DMS53 treated with DMSO at 0.1 percent for 48 hours (cell line): ENCODE data around the gene MAP3K20.
"Not testable (repeated sequence)": the region's sequence is repeated elsewhere in the genome, so short reads cannot be mapped to it uniquely, and the experiment has no call there.

Experiments used
- DNase-seq: peaks from one replicate; lab custom pipeline; 2025; ENCODE audit not compliant: unreplicated experiment; lab: John Stamatoyannopoulos, UW

The MAP3K20 gene

DNA sequence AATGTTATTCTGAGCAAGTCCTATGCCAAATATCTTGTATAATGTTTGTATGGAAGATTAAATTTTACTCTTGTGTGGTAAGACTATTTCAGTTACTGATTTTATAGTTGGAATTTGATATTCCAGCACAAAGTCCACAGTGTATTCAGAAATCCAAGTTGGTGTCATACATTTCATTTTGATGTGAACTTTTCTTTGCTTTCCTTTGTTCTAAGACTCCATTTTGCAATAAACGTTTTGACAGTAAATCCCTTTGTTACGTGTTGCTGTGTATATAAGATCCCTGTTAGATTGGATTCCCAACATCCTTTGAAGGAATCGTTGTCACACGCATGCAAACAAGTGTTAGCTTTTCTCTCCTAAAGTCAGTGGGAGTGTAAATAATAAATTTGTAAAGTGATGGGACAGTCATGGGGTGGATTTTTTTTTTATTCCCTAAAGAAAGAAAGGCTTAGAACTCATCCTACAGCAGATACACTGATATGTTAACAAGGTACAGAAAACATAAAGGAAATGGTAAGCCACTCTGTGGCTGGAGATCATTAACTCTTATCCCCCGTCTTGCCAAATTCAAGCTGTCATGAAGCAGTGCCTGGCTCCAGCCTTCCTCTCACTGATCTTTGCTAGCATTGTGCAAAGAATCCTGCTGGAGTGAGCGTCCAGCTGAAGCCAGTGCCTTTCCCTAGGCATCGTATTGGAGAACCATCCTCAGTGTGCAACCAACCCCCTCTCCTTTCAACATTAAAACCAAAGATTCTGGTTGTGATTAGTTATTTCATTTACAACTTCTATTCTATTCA lies 151.5 kb downstream of the MAP3K20 start:
- DNase-seq, result no peak

DNA sequence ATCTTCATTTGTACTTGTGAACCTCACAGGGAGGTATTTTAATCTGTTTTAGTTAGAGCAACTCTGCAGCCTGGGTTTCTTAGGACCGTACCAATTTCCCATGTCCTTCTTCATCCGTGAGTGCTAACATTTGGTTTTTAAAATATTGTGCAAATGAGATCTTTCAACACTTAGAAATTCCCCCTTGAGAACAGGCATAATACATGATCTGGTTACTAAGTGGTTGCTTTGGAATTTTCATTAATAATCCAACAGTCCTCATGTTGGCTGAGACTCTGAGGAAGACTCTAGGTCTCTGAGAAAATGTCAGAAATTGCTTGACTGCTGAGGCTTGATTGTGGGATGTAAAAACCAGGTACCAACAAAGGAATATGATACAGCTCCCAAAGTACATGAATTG lies 153.4 kb downstream of the MAP3K20 start:
- no peak for DNase-seq

DNA sequence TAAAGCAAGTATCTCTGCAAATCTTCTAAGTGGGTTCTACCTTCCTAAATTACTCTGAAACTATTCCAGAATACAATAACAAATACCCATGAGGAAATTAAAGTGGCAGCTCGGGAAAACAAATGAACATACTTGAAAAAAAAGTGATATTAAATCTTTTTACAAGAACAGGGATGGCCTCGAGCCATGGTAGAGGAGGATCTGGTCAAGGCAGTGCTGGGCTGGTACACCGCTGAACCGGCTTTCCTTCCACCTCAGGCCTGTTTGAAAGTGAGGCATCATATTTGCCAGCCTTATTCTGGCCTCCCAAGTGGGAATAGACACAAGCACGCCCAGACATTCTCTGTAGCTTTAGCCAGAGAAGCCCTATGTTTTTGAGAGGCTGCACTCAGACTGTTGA lies 154.5 kb downstream of the MAP3K20 start:
- no peak for DNase-seq

- peak; percentile 86 for DNase-seq
Measured at GRCh38 chr2:173231042-173231441, 155.4 kb downstream of the MAP3K20 start.

DNA sequence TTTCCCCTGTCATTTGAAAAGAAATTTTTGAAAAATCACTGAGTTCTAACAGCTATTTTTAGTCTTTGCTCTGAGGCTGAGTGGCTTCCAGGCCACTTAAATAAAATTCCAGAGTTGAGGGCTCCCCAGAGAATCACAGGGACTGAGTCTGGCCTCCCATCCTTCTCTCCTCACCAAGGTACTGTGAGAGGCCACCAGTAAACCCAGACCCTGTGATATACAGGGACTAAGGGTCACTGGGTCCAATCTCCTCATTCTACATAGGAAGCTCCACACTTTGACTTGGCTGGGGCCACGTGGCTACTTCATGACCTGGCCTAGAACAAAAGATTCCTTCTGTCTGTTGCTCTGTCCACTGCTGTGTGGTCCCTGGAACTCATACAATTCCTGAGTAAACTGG lies 155.8 kb downstream of the MAP3K20 start:
- no peak for DNase-seq

DNA sequence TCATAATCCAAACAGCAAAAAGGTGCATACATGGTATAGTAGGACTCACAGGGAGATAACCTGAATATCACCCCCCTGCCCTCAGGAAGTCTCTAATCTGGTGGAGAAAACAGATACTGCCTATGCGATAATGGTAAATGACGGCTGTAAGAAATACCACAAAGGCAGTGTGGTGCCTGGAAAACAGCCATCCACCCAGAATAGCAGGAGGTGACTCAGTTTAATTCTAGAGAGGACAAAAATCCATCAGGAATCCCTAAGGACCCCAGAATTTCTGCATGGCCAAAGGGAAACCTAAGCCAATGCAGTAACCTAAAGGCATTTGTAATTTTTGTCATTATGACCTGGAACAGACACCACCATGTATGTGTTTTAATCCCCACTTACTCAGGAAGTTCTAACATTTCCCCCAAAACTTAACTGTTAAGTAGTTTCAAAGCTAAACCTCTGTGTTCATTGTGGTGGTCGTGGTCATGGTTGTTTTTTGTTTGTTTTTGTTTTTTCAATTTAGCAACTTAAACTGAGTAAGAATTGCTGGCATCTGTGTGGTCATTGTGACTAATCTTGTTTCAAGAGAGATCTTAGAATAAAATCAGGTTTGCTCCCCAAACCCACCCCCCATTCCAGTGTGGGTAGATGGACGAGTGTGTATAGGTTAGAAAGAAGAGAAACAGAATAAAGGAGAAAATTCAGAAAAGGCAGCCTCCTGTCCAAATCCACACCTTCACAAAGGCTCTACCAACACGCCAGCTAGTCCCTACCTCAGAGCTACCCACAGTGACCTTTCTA lies 157.5 kb downstream of the MAP3K20 start:
- no peak for DNase-seq

DNA sequence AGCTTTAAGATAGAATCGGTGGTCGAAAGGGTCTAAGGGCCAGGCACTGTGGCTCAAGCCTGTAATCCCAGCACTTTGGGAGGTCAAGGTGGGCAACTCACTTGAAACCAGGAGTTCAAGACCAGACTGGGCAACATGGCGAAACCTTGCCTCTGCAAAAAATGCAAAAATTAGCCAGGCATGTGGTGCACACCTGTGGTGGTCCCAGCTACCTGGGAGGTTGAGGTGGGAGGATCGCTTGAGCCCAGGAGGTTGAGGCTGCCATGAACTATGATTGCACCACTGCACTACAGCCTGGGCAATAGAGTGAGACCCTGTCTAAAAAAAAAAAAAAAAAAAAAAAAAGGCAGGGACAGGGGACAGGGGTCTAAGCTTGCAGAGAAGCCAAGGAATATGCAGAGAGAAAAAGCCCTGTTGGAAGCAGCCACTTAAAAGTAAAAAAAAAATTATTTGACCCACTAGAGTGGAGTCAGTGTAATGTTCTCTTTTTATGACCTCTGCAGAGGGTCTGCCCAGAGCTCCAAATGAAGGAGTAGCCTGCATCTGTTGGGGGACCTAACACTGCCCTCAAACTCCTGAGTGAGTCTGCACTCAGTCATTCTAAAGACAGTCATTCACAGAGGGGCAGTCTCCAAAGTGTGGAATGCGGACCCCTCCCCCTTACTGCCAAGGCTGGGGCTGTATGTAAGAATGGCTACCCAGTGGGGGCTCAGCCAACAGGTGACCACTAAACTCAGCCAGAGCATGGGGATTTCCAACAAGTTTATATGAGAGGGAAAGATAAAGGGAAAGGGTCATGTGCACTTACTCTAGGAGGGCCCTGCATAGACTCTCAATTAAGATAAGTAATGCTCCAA lies 160.5 kb downstream of the MAP3K20 start:
- no peak for DNase-seq

- DNase-seq, result no peak
Measured at GRCh38 chr2:173238385-173238784, 162.7 kb downstream of the MAP3K20 start.

- DNase-seq, result no peak
Measured at GRCh38 chr2:173238831-173239230, 163.2 kb downstream of the MAP3K20 start.

GRCh38 chr2:173239644-173240043 lies 164.0 kb downstream of the MAP3K20 start:
- DNase-seq, result no peak

DNA sequence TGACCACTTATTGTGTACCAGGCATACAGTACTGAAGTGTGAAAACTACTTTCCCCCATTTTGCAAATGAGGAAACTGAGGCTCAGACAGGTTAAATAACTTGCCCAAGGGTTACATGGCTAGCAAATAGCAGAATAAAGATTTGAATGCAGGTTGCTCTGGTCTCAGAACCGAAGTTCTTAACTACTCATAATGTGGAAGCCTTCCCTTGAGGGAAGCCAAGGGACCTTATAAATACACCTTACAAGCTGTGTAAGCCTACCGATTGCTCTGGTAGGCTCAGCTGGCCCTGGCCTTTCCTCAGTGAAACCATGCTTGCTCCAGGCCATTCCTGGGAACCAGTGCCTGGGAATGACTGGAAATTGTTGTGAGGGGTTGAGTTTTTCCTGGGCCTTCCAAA lies 164.4 kb downstream of the MAP3K20 start:
- DNase-seq, result no peak

DNA sequence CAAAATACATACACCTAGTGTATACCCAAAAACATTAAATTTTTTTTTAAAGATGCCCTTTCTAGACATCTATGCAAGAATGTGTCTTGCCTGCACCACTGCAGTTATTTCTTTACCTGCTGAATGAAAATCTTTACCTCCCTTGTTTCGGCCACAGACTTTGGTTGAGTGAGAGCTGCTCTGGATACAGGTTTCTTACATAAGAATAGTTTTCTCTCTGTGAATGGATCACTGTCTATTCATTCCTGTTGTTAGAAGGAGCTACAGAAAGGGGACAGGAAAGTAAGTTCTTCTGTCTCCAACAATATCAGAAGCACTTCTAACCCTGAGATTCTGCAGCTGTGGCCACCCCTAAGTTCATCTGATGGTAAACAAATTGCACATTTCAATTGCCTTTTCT lies 166.0 kb downstream of the MAP3K20 start:
- no peak for DNase-seq

GRCh38 chr2:173247156-173247555 lies 171.5 kb downstream of the MAP3K20 start:
- DNase-seq, result no peak

- DNase-seq, result no peak
Measured at GRCh38 chr2:173248381-173248780, 172.7 kb downstream of the MAP3K20 start.

GRCh38 chr2:173249661-173250641 lies 174.3 kb downstream of the MAP3K20 start:
- DNase-seq, result no peak

DNA sequence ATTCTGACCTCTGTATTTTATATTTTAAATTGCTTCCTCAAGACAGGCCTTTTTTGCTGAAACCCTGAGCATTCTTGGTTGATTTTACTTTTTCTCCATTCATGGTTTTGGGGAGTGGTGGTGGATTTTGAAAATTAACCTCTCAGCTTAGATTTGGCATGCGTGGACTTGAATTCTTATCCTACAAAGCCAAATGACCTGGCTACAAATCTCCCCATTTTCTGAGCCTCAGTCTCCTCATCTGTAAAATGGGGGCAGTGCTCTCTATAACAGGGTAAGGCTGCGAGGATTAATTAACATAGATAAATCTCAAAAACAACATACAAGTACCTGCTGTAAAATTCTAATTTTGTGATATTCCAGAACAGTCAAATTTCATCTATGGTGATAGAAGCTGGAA lies 175.6 kb downstream of the MAP3K20 start:
- DNase-seq, result no peak

DNA sequence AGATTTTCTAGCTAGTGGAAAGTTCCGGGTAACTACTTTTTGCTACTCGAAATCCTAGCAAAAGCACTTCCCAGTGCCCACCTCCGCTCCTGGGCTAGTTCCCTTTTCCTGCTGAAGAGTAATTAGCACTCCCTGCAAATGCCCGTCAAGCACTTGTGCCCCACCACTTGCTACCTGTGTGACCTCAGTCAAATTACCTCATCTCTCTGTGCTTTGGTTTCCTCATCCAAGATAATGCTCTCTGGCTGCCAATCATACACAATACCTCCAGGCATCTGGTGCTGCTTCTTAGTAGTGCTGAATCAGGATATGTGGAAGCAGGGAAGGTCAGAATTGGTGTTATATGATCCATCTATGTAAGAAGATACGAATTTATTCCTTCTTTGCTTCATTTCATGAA lies 176.9 kb downstream of the MAP3K20 start:
- no peak for DNase-seq

DNA sequence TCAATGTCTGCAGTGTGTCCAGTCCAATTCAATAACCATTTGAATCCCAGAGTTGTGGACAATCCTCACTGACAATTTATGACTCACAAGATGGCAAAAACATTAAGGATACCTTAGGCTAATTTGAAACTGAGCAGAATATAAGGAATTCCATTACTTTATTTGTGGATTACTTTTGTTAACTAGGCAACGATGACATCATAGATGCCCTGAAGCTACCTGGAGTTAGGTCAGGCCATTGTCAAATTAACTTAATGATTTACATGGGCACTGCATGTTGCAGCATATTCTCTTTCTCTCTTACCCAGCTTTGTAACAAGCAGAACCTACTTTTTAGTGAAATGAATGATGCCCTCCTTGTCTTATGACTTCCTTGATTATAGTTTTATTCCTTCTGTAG lies 179.0 kb downstream of the MAP3K20 start:
- no peak for DNase-seq

DNA sequence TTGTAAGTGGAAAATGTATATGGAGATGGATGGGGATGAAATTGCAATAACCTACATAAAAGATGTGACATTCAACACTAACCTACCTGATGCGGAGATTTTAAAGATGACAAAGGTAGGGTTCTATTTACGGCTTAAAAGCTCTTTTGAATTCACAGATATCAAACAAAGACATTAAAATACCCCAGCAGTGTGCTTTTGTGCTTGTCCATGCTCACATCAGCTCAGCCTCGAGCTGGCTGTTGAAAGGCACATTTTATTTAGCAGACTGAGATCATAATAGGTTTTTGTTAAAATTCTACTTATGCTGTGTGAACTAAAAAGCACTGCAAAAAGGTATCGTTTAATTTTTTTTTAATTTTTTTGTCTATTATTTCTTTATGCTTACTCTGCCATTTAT lies 183.1 kb downstream of the MAP3K20 start:
- DNase-seq, result no peak

DNA sequence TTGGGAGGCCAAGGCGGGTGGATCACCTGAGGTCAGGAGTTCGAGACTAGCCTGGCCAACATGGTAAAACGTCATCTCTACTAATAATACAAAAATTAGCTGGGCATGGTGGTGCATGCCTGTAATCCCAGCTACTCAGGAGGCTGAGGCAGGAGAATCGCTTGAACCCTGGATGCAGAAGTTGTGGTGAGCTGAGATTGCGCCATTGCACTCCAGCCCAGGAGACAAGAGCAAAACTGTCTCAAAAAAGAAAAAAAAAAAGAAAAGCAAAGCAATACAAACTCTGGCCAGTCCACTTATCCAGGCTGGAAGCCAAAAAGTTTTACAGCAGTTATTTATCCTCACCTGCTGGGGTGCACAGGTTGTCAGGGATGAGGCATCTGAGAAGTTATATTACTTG lies 186.7 kb downstream of the MAP3K20 start:
- DNase-seq, result not testable (repeated sequence)
